Effector memory CD4-positive, alpha-beta T cell (primary cell): ENCODE data around the gene PPP1R15B.

Source experiments
- DNase-seq, 3 donors: peaks; one replicate each; pipeline ENCODE4 v3.0.0-alpha.2; 2020
- H3K27ac ChIP-seq: 2 replicates; pipeline ENCODE4 v1.7.0; 2013; ENCODE audit warnings: mild to moderate bottlenecking, low read length, moderate library complexity; ENCODE audit not compliant: insufficient read depth, poor library complexity, severe bottlenecking
- H3K27me3 ChIP-seq: replicated peaks from 2 replicates; pipeline ENCODE4 v1.7.0; 2013; ENCODE audit warnings: mild to moderate bottlenecking, low read length; ENCODE audit not compliant: insufficient read depth, control insufficient read depth, poor library complexity, severe bottlenecking
- H3K36me3 ChIP-seq: 2 replicates; pipeline ENCODE4 v1.7.0; 2013; ENCODE audit warnings: mild to moderate bottlenecking, low read length, moderate library complexity; ENCODE audit not compliant: control insufficient read depth, insufficient read depth
- H3K4me1 ChIP-seq: 2 replicates; pipeline ENCODE4 v1.7.0; 2013; ENCODE audit warnings: low read length, mild to moderate bottlenecking; ENCODE audit not compliant: control insufficient read depth, insufficient read depth, poor library complexity, severe bottlenecking
- H3K4me3 ChIP-seq: 2 replicates; pipeline ENCODE4 v1.7.0; 2013; ENCODE audit warnings: low read length, low read depth, mild to moderate bottlenecking; ENCODE audit not compliant: insufficient read depth, poor library complexity, severe bottlenecking
- H3K9me3 ChIP-seq: 2 replicates; pipeline ENCODE4 v1.7.0; 2013; ENCODE audit warnings: mild to moderate bottlenecking, low read length, moderate library complexity; ENCODE audit not compliant: control insufficient read depth

PPP1R15B gene

GRCh38 chr1:204367956-204368355, 43.7 kb downstream of the PPP1R15B start:
- DNase-seq: no peak
- no peaks in the 10 kb centered on the region for H3K27me3 ChIP-seq

GRCh38 chr1:204367193-204367858, 44.3 kb downstream of the PPP1R15B start:
- Histone ChIP-seq H3K4me1 (peaks cover 8% of the 10 kb centered on the region), H3K27ac (no peak overlapping the region), H3K27me3 (no peaks in the 10 kb centered on the region), H3K36me3 (no peaks in the 10 kb centered on the region), H3K4me3 (no peak overlapping the region), H3K9me3 (no peaks in the 10 kb centered on the region)
- no peak for DNase-seq

More at GRCh38 chr1:204367956-204368355, 43.7 kb downstream of the PPP1R15B start:
- no peaks in the 10 kb centered on the region for H3K36me3 ChIP-seq
- no peaks in the 10 kb centered on the region for H3K9me3 ChIP-seq
- no peak overlapping the region for H3K27ac ChIP-seq
- H3K4me3 ChIP-seq: no peak overlapping the region
- H3K4me1 ChIP-seq: peaks cover 6% of the 10 kb centered on the region

- no peak for DNase-seq
- Histone ChIP-seq H3K27ac (no peak overlapping the region), H3K9me3 (no peaks in the 10 kb centered on the region), H3K36me3 (no peaks in the 10 kb centered on the region), H3K27me3 (no peaks in the 10 kb centered on the region), H3K4me3 (no peak overlapping the region), H3K4me1 (peaks cover 8% of the 10 kb centered on the region)
These were observed 44.9 kb downstream of the PPP1R15B start for GRCh38 chr1:204366759-204367158.

GRCh38 chr1:204363335-204364114, 48.1 kb downstream of the PPP1R15B start:
- H3K27me3 ChIP-seq: no peaks in the 10 kb centered on the region
- H3K4me1 ChIP-seq: peaks cover 8% of the 10 kb centered on the region
- H3K36me3 ChIP-seq: no peaks in the 10 kb centered on the region
- DNase-seq: peak; percentile 50 to 57 (median 54)
- H3K9me3 ChIP-seq: no peaks in the 10 kb centered on the region
- H3K4me3 ChIP-seq: peak overlapping the region; percentile 57
- peak overlapping the region; percentile 13 for H3K27ac ChIP-seq

GRCh38 chr1:204362984-204363334, 48.7 kb downstream of the PPP1R15B start:
- Histone ChIP-seq H3K4me3 (peak overlapping the region; percentile 57), H3K9me3 (no peaks in the 10 kb centered on the region), H3K4me1 (peaks cover 8% of the 10 kb centered on the region), H3K27me3 (no peaks in the 10 kb centered on the region), H3K36me3 (no peaks in the 10 kb centered on the region), H3K27ac (no peak overlapping the region)
- no peak for DNase-seq

GRCh38 chr1:204361781-204362180, 49.8 kb downstream of the PPP1R15B start:
- no peak for DNase-seq
- H3K36me3 ChIP-seq: no peaks in the 10 kb centered on the region
- peaks cover 8% of the 10 kb centered on the region for H3K4me1 ChIP-seq
- no peak overlapping the region for H3K4me3 ChIP-seq
- H3K27ac ChIP-seq: no peak overlapping the region
- H3K27me3 ChIP-seq: no peaks in the 10 kb centered on the region
- no peaks in the 10 kb centered on the region for H3K9me3 ChIP-seq

- Histone ChIP-seq H3K4me3 (no peak overlapping the region), H3K9me3 (no peaks in the 10 kb centered on the region), H3K4me1 (peaks cover 8% of the 10 kb centered on the region), H3K27ac (no peak overlapping the region), H3K36me3 (no peaks in the 10 kb centered on the region), H3K27me3 (no peaks in the 10 kb centered on the region)
- DNase-seq: no peak
These were observed 50.3 kb downstream of the PPP1R15B start for GRCh38 chr1:204361341-204361771.

GRCh38 chr1:204360314-204360713, 51.3 kb downstream of the PPP1R15B start:
- no peaks in the 10 kb centered on the region for H3K9me3 ChIP-seq
- H3K27ac ChIP-seq: no peak overlapping the region
- no peaks in the 10 kb centered on the region for H3K36me3 ChIP-seq
- DNase-seq: no peak
- no peak overlapping the region for H3K4me3 ChIP-seq
- peaks cover 8% of the 10 kb centered on the region for H3K4me1 ChIP-seq
- H3K27me3 ChIP-seq: no peaks in the 10 kb centered on the region

GRCh38 chr1:204359474-204360255, 52.0 kb downstream of the PPP1R15B start, which contains the start of gene PLEKHA6:
Gene PLEKHA6 (minus strand): TSS chr1:204359929. CDS start chr1:204273727, 86,202 bp downstream.
- Histone ChIP-seq H3K27me3 (no peaks in the 10 kb centered on the region), H3K4me3 (no peak within 1 kb of the TSS), H3K9me3 (no peaks in the 10 kb centered on the region), H3K4me1 (peaks cover 8% of the 10 kb centered on the region), H3K27ac (no peak within 1 kb of the TSS), H3K36me3 (no peaks in the 10 kb centered on the region)
- DNase-seq: no peak

- no peak overlapping the region for H3K27ac ChIP-seq
- H3K4me1 ChIP-seq: peaks cover 8% of the 10 kb centered on the region
- no peaks in the 10 kb centered on the region for H3K36me3 ChIP-seq
- no peaks in the 10 kb centered on the region for H3K9me3 ChIP-seq
- H3K4me3 ChIP-seq: no peak overlapping the region
- no peak for DNase-seq
- H3K27me3 ChIP-seq: no peaks in the 10 kb centered on the region
These were observed 52.5 kb downstream of the PPP1R15B start for GRCh38 chr1:204359131-204359473.
